ENCODE results near the gene ATXN1.
A peak's percentile ranks its signal among the peaks of the same experiment; 100 is the strongest.

Gene ATXN1

GRCh38 chr6:16399158-16399557 is 362.1 kb downstream of the ATXN1 start (continued):
- no peak for TF ChIP-seq ZNF274 (IDR thresholded peaks at IDR 0.05; ENCODE audit: low read length)
- no peak for TF ChIP-seq ZNF274 (tag by site-specific recombination; IDR thresholded peaks at IDR 0.05; ENCODE audit: borderline replicate concordance)

DNA sequence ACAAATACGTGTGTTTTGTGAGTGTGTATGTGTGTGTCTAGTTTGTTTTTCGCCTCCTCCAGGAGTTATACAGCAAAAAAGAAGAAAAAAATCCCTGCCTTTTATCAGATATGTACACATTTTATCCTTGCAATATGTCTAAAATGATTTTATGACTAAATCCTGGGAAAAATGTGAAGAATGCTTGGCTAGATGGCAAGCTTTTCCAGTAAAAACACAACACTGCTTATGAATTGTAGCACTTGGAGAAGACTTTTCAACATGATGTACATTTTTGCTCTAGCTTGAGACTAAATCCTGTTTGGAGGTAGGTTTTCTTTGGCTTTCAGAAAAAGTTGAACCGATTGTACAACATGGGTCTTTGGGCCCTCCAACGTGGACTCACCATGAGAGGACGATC is 362.7 kb downstream of the ATXN1 start:
- H3K9me3 ChIP-seq (ENCODE audit: control insufficient read depth, insufficient read depth, low read depth, low read length) = no peaks in the 10 kb centered on the region
- no peaks in the 10 kb centered on the region for H3K36me3 ChIP-seq (ENCODE audit: control insufficient read depth in 2 of 2, insufficient read depth in 1 of 2, low read length in 2 of 2)
- POLR2A ChIA-PET = no interaction called here
- TF ChIP-seq RBAK (tag by site-specific recombination; IDR thresholded peaks at IDR 0.05) (no peak), ZNF112 (tag by site-specific recombination; IDR thresholded peaks at IDR 0.05) (no peak), ZNF473 (tag by site-specific recombination; IDR thresholded peaks at IDR 0.05) (no peak), OVOL3 (tag by site-specific recombination; IDR thresholded peaks at IDR 0.05) (no peak), ZNF324 (tag by site-specific recombination; IDR thresholded peaks at IDR 0.05) (no peak), ZSCAN16 (tag by site-specific recombination; IDR thresholded peaks at IDR 0.05) (no peak)
- H3K27ac ChIP-seq (ENCODE audit: extremely low read depth, low read depth, low read length) = no peak overlapping the region
- CTCF ChIA-PET = no interaction called here
- H3K4me3 ChIP-seq (ENCODE audit: low read depth, low read length) = no peak overlapping the region
- 0 out of 2 replicates have a peak, but pooled peaks cover 3% of the 10 kb centered on the region for H3K4me1 ChIP-seq (ENCODE audit: control insufficient read depth, insufficient read depth, low read length)

DNA sequence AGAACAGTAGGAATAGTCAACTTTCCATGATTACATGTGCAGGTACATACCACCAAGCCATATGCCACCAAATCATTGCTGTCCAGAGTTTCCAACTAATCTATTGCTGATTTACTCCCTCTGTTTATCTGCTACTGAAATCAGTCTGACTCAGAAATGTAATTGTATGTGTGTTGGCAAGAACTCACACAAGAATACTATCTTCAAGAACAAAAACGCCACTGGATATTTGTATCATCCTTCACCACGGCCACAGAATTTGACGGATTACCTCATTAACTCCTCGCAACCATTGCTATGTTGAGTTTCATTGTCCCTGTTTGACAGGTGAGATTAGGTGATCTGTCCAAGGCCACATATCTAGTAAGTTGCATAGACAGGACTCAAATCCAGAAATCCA is 363.6 kb downstream of the ATXN1 start:
- H3K4me3 ChIP-seq (ENCODE audit: low read depth, low read length) = no peak overlapping the region
- TF ChIP-seq, protein P1, sequence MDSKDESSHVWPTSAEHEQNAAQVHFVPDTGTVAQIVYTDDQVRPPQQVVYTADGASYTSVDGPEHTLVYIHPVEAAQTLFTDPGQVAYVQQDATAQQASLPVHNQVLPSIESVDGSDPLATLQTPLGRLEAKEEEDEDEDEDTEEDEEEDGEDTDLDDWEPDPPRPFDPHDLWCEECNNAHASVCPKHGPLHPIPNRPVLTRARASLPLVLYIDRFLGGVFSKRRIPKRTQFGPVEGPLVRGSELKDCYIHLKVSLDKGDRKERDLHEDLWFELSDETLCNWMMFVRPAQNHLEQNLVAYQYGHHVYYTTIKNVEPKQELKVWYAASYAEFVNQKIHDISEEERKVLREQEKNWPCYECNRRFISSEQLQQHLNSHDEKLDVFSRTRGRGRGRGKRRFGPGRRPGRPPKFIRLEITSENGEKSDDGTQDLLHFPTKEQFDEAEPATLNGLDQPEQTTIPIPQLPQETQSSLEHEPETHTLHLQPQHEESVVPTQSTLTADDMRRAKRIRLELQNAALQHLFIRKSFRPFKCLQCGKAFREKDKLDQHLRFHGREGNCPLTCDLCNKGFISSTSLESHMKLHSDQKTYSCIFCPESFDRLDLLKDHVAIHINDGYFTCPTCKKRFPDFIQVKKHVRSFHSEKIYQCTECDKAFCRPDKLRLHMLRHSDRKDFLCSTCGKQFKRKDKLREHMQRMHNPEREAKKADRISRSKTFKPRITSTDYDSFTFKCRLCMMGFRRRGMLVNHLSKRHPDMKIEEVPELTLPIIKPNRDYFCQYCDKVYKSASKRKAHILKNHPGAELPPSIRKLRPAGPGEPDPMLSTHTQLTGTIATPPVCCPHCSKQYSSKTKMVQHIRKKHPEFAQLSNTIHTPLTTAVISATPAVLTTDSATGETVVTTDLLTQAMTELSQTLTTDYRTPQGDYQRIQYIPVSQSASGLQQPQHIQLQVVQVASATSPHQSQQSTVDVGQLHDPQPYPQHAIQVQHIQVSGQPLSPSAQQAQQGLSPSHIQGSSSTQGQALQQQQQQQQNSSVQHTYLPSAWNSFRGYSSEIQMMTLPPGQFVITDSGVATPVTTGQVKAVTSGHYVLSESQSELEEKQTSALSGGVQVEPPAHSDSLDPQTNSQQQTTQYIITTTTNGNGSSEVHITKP (tag by site-specific recombination; IDR thresholded peaks at IDR 0.05) = no peak
- peak; percentile 33 for TF ChIP-seq ZNF133 (tag by site-specific recombination; IDR thresholded peaks at IDR 0.05)
- no peak overlapping the region for H3K27ac ChIP-seq (ENCODE audit: extremely low read depth, low read depth, low read length)
- CTCF ChIA-PET = interaction anchor here (1.5 kb wide), 1 partner anchor 12 kb away, joined by 4 read pairs; no protein-coding TSS in a partner anchor
- POLR2A ChIA-PET = no interaction called here
- H3K9me3 ChIP-seq (ENCODE audit: control insufficient read depth, insufficient read depth, low read depth, low read length) = no peaks in the 10 kb centered on the region
- H3K4me1 ChIP-seq (ENCODE audit: control insufficient read depth, insufficient read depth, low read length) = 0 out of 2 replicates have a peak, but pooled peaks cover 3% of the 10 kb centered on the region
- no peaks in the 10 kb centered on the region for H3K36me3 ChIP-seq (ENCODE audit: control insufficient read depth in 2 of 2, insufficient read depth in 1 of 2, low read length in 2 of 2)

DNA sequence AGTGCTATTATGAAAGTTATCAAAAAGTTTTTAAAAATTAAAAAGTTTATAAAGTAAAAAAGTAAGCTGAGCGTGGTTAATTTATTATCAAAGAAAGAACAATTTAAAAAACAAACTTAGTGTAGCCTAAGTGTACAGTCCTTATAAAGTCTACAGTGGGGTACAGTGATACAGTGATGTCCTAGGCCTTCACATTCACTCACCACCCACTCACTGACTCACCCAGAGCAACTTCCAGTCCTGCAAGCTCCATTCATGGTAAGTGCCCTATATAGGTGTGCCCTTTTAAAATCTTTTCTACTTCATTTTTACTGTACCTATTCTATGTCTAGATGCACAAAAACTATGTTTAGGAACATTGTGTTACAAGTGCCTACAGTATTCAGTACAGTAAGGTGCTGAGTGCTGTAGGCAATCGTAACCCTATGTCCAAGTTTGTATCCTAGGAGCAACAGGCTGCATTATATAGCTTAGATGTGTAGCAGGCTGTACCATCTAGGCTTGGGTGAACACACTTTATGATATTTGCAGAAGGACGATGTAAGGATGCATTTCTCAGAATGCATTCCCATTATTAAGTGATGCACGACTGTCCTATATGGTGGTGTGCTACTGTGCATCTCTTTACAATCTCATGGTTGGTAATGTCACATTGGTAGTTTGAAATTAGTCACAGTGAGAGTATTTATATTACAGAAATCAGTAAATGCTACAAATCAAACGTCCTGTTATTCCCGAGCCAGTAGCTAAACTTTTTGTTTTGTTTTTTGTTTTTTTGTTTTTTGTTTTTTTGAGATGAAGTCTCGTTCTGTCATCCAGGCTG is 364.6 kb downstream of the ATXN1 start:
- POLR2A ChIA-PET = interaction anchor here (0.7 kb wide), 1 partner anchor 13 kb away, joined by 3 read pairs; no protein-coding TSS in a partner anchor

DNA sequence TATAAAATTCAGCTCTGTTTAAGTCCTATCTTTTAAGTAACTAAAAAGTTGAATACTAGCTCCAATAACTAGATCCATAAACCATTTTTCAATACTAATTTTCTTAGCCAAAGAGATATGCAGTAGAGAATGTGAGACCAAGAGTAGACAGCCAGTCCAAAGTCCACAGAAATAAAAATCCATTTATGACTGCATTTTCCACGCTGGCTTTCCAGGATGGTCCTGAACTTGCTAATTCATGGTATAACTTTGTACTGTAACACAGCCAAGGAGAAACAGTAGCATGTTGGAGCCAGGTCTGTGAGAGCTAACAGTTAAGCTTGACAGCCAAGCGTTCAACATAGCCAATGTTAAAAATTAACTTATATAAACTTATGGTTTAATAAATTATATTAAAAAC is 366.6 kb downstream of the ATXN1 start:
- Histone ChIP-seq H3K36me3 (ENCODE audit: control insufficient read depth in 2 of 2, insufficient read depth in 1 of 2, low read length in 2 of 2) (no peaks in the 10 kb centered on the region), H3K27ac (ENCODE audit: extremely low read depth, low read depth, low read length) (no peak overlapping the region), H3K9me3 (ENCODE audit: control insufficient read depth, insufficient read depth, low read depth, low read length) (no peaks in the 10 kb centered on the region), H3K4me1 (ENCODE audit: control insufficient read depth, insufficient read depth, low read length) (0 out of 2 replicates have a peak, but pooled peaks cover 3% of the 10 kb centered on the region), H3K4me3 (ENCODE audit: low read depth, low read length) (no peak overlapping the region)
- ChIA-PET POLR2A (no interaction called here), CTCF (interaction anchor here (0.9 to 1.4 kb wide), 3 partner anchors 9 to 63 kb away, joined by 3 to 4 read pairs (median 4); no protein-coding TSS in a partner anchor)
- TF ChIP-seq ZNF114 (tag by site-specific recombination; IDR thresholded peaks at IDR 0.05) (no peak), AEBP2 (tag by site-specific recombination; IDR thresholded peaks at IDR 0.05; ENCODE audit: borderline replicate concordance) (no peak), KLF17 (tag by site-specific recombination; IDR thresholded peaks at IDR 0.05) (no peak), GFI1B (tag by site-specific recombination; IDR thresholded peaks at IDR 0.05) (no peak), ZNF596 (tag by site-specific recombination; IDR thresholded peaks at IDR 0.05) (no peak), ZNF16 (tag by site-specific recombination; IDR thresholded peaks at IDR 0.05; ENCODE audit: low read depth) (no peak), BCL11B (tag by site-specific recombination; IDR thresholded peaks at IDR 0.05; ENCODE audit: low read depth) (no peak)

More for the DNA sequence above, 364.6 kb downstream of the ATXN1 start:
- CTCF ChIA-PET = interaction anchor here (0.7 to 1.7 kb wide), 5 partner anchors 10 to 115 kb away, joined by 3 to 6 read pairs (median 4); no protein-coding TSS in a partner anchor
- no peak overlapping the region for H3K4me3 ChIP-seq (ENCODE audit: low read depth, low read length)
- H3K36me3 ChIP-seq (ENCODE audit: control insufficient read depth in 2 of 2, insufficient read depth in 1 of 2, low read length in 2 of 2) = no peaks in the 10 kb centered on the region
- H3K27ac ChIP-seq (ENCODE audit: extremely low read depth, low read depth, low read length) = no peak overlapping the region
- 0 out of 2 replicates have a peak, but pooled peaks cover 3% of the 10 kb centered on the region for H3K4me1 ChIP-seq (ENCODE audit: control insufficient read depth, insufficient read depth, low read length)
- H3K9me3 ChIP-seq (ENCODE audit: control insufficient read depth, insufficient read depth, low read depth, low read length) = no peaks in the 10 kb centered on the region
- TF ChIP-seq ZNF292 (tag by site-specific recombination; IDR thresholded peaks at IDR 0.05; ENCODE audit: borderline replicate concordance, low read depth) (no peak), ZFHX2 (tag by site-specific recombination; conservative IDR thresholded peaks at IDR 0.05) (0 out of 2 replicates have a peak, but pooled peaks have one; percentile 12), SCRT2 (tag by site-specific recombination; IDR thresholded peaks at IDR 0.05) (peak; percentile 62)
